Hematopoietic multipotent progenitor cell treated with erythropoietin and hydrocortisone succinate and interleukin-3 and kit ligand, for 4 days (in vitro differentiated cells): ENCODE data around the gene PRSS56.

Experiments used
- DNase-seq: peaks from one replicate; pipeline ENCODE4 v3.0.0-alpha.2; 2015

Gene PRSS56

GRCh38 chr2:232502911-232503808 lies 17.0 kb upstream of the PRSS56 start:
- no peak for DNase-seq

- no peak for DNase-seq
These were observed 16.3 kb upstream of the PRSS56 start for GRCh38 chr2:232503809-232504323.

DNA sequence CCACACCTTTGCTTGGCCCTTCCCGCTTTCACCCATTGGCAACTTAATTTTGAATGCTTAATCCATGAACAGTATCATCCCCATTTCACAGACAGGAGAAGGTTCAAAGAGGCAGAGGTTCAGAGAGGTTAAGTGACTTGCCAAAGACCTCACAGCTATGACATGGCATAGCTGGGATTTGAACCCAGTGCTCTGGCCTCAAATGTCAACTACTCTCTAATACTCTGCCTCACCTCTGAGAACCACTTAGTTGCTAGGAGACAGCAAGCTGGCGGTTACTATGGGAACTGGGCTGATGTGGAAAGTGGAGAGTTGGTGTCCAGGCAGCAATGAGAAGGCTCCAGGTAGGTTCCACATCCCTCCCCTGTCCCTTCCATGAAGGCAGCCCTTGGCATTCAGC lies 15.8 kb upstream of the PRSS56 start:
- DNase-seq, result no peak

GRCh38 chr2:232505856-232506255 lies 14.3 kb upstream of the PRSS56 start:
- DNase-seq, result no peak

GRCh38 chr2:232506709-232507108 lies 13.5 kb upstream of the PRSS56 start:
- DNase-seq, result no peak

GRCh38 chr2:232508251-232508650 lies 11.9 kb upstream of the PRSS56 start:
- no peak for DNase-seq

DNA sequence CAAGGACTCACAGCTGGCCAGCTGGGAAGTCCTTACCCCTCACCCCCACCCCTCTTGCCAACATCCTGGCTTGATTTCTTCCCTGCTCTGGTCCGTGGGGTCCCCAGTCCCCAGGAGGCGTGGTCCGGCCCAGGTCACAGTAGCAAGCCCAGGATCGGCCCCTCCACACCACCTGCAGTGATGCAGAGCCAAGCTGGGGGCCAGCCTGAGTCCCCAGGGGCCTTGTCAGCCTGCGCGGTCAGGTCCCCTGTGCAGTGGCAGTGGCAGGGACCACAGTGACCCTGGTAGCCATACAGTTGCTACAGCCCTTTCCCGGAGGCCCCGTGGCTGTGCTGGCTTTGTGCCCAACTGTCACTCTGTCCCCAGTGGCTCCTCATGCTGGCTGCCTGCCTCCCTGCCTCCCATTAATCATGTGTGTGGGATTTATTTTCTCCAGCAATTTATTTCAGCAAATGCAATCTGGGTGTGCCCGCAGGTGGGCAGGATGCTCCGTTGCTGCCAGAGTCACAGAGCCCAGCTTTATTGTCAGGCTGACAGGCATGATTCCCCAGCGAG lies 8.8 kb upstream of the PRSS56 start:
- DNase-seq, result no peak

GRCh38 chr2:232512602-232513001 lies 7.6 kb upstream of the PRSS56 start:
- no peak for DNase-seq

- no peak for DNase-seq
These were observed 6.8 kb upstream of the PRSS56 start for GRCh38 chr2:232513353-232513752.

GRCh38 chr2:232515639-232516038 lies 4.5 kb upstream of the PRSS56 start:
- no peak for DNase-seq

- DNase-seq, result no peak
These were observed 3.6 kb upstream of the PRSS56 start for GRCh38 chr2:232516551-232516950.

DNA sequence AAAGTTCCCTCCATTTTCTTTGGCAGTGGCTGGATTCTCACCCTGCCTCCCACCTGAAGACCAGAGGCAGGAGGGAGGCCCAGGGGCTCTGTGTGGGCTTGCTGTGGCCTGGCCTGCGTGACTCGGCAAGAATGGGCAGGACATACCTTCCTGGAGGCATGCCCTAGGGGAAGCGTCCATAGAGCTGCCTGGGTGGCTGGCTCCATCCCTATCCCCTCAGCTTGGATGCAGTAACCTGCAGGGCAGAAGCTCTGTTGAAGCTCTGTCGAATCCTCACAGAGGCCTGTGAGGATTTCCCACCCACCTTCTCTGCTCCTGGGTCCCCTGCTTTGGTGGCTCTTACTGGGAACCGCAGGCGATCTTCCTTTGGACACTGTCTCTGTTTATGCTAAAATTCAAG lies 1.3 kb upstream of the PRSS56 start:
- DNase-seq, result no peak

DNA sequence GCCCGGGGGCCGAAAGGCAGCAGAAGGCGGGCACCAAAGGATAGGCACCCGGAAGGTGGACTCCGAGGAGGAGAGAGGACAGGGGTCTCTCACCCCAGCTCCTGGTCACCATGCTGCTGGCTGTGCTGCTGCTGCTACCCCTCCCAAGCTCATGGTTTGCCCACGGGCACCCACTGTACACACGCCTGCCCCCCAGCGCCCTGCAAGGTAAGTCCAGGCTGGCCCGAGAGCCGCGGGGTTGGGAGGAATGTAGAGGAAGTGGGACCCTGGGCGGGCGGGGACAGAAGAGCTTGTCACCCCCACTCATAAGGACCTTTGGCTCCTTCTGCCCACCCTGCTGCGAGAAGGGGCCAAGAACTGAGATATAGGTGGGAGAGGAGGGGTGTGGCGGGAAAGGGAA lies 301 bp downstream of the PRSS56 start:
- DNase-seq, result no peak

GRCh38 chr2:232521098-232521497 lies 910 bp downstream of the PRSS56 start:
- no peak for DNase-seq

DNA sequence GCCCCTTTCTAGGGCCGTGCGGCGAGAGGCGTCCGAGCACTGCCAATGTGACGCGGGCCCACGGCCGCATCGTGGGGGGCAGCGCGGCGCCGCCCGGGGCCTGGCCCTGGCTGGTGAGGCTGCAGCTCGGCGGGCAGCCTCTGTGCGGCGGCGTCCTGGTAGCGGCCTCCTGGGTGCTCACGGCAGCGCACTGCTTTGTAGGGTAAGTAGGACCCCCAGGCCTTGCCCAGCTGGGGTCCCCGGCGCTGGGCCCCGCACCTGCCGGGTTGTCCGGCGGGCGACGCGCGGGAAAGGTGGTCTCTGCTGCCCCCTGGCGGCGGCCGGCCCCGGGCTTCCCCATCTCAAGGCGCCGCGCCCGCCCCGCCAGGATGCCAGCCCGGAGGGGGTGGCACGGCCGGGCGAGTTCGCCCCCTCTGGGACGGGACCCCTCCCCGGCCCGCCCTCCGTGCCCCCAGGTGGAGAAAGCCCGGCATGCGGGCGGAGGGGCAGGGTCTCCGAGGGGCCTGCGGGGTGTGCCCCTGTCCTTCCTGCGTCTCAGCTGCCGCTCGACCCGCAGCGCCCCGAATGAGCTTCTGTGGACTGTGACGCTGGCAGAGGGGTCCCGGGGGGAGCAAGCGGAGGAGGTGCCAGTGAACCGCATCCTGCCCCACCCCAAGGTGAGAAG lies 1.9 kb downstream of the PRSS56 start:
- DNase-seq, result peak; percentile 60

- DNase-seq, result no peak
These were observed 2.6 kb downstream of the PRSS56 start for GRCh38 chr2:232522623-232523401.

GRCh38 chr2:232523402-232523681 lies 3.2 kb downstream of the PRSS56 start:
- no peak for DNase-seq

DNA sequence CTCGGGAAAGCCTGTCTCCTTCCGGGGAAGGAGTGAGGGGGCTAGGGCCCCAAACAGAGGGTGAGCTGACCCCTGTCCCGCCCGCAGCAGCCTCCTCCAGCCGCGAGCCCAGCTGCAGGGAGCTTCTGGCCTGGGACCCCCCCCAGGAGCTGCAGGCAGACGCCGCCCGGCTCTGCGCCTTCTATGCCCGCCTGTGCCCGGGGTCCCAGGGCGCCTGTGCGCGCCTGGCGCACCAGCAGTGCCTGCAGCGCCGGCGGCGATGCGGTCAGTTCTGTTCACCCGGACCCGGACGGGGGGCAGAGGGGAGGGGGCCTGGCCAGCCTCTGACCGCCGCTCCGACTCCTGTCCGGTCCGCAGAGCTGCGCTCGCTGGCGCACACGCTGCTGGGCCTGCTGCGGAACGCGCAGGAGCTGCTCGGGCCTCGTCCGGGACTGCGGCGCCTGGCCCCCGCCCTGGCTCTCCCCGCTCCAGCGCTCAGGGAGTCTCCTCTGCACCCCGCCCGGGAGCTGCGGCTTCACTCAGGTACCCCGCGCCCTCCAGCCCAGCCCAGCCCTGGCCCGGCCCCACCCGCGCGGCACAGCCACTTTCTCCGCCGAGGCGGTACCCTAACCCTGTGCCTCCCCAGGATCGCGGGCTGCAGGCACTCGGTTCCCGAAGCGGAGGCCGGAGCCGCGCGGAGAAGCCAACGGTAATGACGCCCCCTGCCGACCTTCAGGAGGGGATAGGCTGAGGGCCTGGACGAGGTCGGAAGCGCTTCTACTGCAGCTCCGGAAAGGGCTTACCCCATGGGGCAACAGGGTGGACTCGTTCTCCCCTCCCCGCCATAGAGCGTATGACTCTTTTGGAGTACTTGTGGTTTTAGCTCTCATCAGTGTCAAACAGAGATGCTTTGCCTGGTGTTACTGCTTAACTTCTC lies 3.8 kb downstream of the PRSS56 start:
- peak; percentile 87 for DNase-seq

- DNase-seq, result no peak
These were observed 4.6 kb downstream of the PRSS56 start for GRCh38 chr2:232524771-232525170.

DNA sequence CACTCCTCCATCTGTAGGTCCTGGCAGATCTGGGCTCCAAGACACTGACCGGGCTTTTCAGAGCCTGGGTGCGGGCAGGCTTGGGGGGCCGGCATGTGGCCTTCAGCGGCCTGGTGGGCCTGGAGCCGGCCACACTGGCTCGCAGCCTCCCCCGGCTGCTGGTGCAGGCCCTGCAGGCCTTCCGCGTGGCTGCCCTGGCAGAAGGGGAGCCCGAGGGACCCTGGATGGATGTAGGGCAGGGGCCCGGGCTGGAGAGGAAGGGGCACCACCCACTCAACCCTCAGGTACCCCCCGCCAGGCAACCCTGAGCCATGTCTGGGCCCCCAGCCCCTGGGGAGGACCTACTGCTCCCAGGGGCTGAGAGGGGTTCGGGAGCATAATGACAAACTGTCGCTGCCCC lies 5.0 kb downstream of the PRSS56 start:
- DNase-seq, result no peak

DNA sequence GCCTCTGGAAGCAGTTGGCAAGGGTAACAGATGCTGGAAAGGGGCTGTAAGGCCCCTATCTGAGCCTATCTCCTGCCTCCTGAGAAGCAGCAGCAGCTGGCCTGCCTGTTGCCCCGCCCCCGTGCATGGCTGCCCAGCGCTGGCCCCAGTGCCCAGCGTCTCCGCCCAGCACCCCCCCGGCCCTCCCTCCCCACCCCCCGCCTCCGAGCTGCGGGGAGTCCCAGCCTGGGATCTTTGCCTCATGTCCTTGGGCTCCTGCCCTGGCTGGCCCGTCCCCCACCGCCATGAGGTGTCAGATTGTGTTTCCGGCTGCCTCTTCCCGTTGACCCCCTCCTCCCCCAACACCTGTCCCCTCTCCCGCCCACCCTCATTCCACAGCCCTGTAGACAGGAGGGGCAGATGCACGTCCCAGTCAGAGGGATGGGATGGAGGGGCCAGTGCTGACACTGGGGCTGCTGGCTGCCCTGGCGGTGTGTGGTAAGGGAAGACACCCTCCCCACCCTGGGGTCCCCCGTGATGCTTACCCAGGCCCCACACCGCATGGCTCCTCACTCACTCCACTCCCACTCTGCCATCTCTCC lies 5.7 kb downstream of the PRSS56 start, which contains the start of gene CHRND:
Gene CHRND (plus strand): TSS at position 370 of the 581 bp plus-strand sequence. CDS start 56 bp downstream, at position 426.
- DNase-seq, result no peak
